Heart left ventricle (tissue), 16 donors: Measurements from ENCODE around the gene GRAMD1B. TPM values are rescaled to one million over a fixed set of nuclear protein-coding genes. Genes with fewer than 3 reads are reported as not detected.
"Not testable (repeated sequence)": the region's sequence is repeated elsewhere in the genome, so short reads cannot be mapped to it uniquely, and the experiment has no call there.

Experiments used
- ATAC-seq, 4 donors: fragments of 200-7000 bp; cut with Tn5 transposase; one replicate each; pipeline ENCODE4 v1.9.1; 2020 to 2022; ENCODE audit warnings: moderate library complexity in 4 of 4, mild to moderate bottlenecking in 3 of 4, moderate number of reproducible peaks in 1 of 4
- DNase-seq, 5 donors: peaks; one replicate each; pipeline ENCODE4 v3.0.0-alpha.2; 2020
- H3K27ac ChIP-seq, 12 donors: fragments of 200-600 bp; sonication (generic) in 4 of 12; one replicate each; pipeline versions ENCODE4 v1.5.0 to v1.8.0; 2016 to 2022; ENCODE audit warnings: mild to moderate bottlenecking in 2 of 12
- H3K27me3 ChIP-seq, 9 donors: fragments of 200-600 bp; sonication (generic) in 2 of 9; one replicate each; pipeline versions ENCODE4 v1.5.1 to v1.8.0; 2016 to 2022; ENCODE audit warnings: mild to moderate bottlenecking in 3 of 9
- H3K36me3 ChIP-seq, 9 donors: fragments of 200-600 bp; sonication (generic) in 2 of 9; one replicate each; pipeline versions ENCODE4 v1.5.0 to v1.8.0; 2018 to 2022; ENCODE audit warnings: mild to moderate bottlenecking in 2 of 9
- H3K4me1 ChIP-seq, 12 donors: fragments of 200-600 bp; sonication (generic) in 4 of 12; one replicate each; pipeline versions ENCODE4 v1.5.0 to v1.8.0; 2016 to 2022; ENCODE audit warnings: mild to moderate bottlenecking in 3 of 12
- H3K4me3 ChIP-seq, 12 donors: fragments of 200-600 bp; sonication (generic) in 4 of 12; one replicate each; pipeline versions ENCODE4 v1.5.0 to v1.8.0; 2017 to 2022; ENCODE audit warnings: mild to moderate bottlenecking in 9 of 12, moderate library complexity in 4 of 12
- H3K9me3 ChIP-seq, 12 donors: fragments of 200-600 bp; sonication (generic) in 4 of 12; one replicate each; pipeline versions ENCODE4 v1.5.0 to v1.8.0; 2016 to 2022; ENCODE audit warnings: mild to moderate bottlenecking in 1 of 12
- POLR2A ChIP-seq, 2 donors: fragments of 450-650 bp; IDR thresholded peaks; one replicate each; pipeline ENCODE4 v1.6.1; 2017; ENCODE audit warnings: antibody characterized with exemption in 2 of 2, mild to moderate bottlenecking in 2 of 2, moderate library complexity in 2 of 2
- WGBS, 4 donors: extraction: QIAGEN DNeasy Blood & Tissue Kit in 2 of 4; methylation state at CpG; one replicate each; pipeline versions ENCODE4 v1.1.5 to v1.1.7; 2013 to 2018; 5-methylcytosine and 5-hydroxymethylcytosine counted together
- intact Hi-C, 10 donors: fragments of 100-400 bp; cut with DNase I; formaldehyde crosslinking; loops; one replicate each; pipeline versions ENCODE4 v1.11.1 to v1.14.2; 2022
- polyA plus RNA-seq, 2 donors: library from polyadenylated mRNA; stranded (reverse); fragments of 200-250 nt; gene quantifications; one replicate each; pipeline ENCODE4 v1.2.3, GENCODE V29; 2013
- total RNA-seq, 9 donors: library from RNA; depleted of rRNA in 2 of 9; stranded (reverse); fragments of >200 nt in 2 of 9; fragmentation: NEBNext Ultra II Directional in 3 of 9; extraction: Animal tissue kit (Norgen Biotek cat#: 25700) in 3 of 9; gene quantifications; one replicate each; pipeline versions ENCODE4 v1.1.0 to v1.2.4, GENCODE V29; 2016 to 2023
- TF ChIP-seq, protein P1 (sequence below), 12 donors: fragments of 200-600 bp; sonication (generic) in 4 of 12; IDR thresholded peaks; one replicate each; pipeline versions ENCODE4 v1.5.0 to v1.8.0; 2018 to 2022; ENCODE audit warnings: antibody characterized with exemption in 12 of 12, mild to moderate bottlenecking in 5 of 12
- donor health status: ischemic (EF 13 %, LVEDD 7.1; RV severe dilation, severe dysfunction).
- donor health status: healthy with polysubstance abuse.
- donor health status: DM: no; HTN: yes; CAD: no.
- donor health status: DM: no; HTN: no; CAD: no.
- donor health status: ischemic (EF 25% LVEDD 6.9; RV normal size, moderate dysfunction).
- donor health status: ischemic (EF 25% LVEDD 5.7; RV mildly dilated, moderate dysfunction).
- donor health status: healthy.
- donor health status: DM: yes; HTN: yes; CAD: no.
- donor health status: ischemic (EF 35%, LVEDD 5.7; RV mildly dilated, moderate dysfunction).
- donor health status: nonischemic (EF 11% LVEDD 7.7; RV severe dilation, severe dysfunction).
- donor health status: DM: yes; HTN: yes; CAD: no.
- donor health status: PGD.
- donor health status: ischemic (EF 29% LVEDD 5.4; RV normal size, mild dysfunction).
- donor health status: nonischemic (EF 23%, LVEDD 6.1; RV moderate dilation, normal function).

Gene GRAMD1B
- total and polyA plus RNA-seq, 11 donors: 8.6 to 42.5 (median 23.0) TPM

- WGBS, 4 donors: 50 to 75% (median 72%) methylated on average over 1 of the region's 1 CpG
These were observed 137.4 kb downstream of the GRAMD1B start for GRCh38 chr11:123567466-123567865.

GRCh38 chr11:123568367-123568870 lies 138.3 kb downstream of the GRAMD1B start:
- intact Hi-C loops: loop anchor here in 1 of 10 donors (10.0 kb wide), 1 partner anchor 264 kb away; no protein-coding TSS in a partner anchor
- Histone ChIP-seq H3K9me3 (no peaks in the 10 kb centered on the region), H3K36me3 (no peaks in the 10 kb centered on the region), H3K4me1 (peaks cover 0 to 20% (median 0%) of the 10 kb centered on the region in 12 donors), H3K27me3 (no peaks in the 10 kb centered on the region), H3K27ac (no peak overlapping the region), H3K4me3 (no peak overlapping the region)
- TF ChIP-seq, protein P1, sequence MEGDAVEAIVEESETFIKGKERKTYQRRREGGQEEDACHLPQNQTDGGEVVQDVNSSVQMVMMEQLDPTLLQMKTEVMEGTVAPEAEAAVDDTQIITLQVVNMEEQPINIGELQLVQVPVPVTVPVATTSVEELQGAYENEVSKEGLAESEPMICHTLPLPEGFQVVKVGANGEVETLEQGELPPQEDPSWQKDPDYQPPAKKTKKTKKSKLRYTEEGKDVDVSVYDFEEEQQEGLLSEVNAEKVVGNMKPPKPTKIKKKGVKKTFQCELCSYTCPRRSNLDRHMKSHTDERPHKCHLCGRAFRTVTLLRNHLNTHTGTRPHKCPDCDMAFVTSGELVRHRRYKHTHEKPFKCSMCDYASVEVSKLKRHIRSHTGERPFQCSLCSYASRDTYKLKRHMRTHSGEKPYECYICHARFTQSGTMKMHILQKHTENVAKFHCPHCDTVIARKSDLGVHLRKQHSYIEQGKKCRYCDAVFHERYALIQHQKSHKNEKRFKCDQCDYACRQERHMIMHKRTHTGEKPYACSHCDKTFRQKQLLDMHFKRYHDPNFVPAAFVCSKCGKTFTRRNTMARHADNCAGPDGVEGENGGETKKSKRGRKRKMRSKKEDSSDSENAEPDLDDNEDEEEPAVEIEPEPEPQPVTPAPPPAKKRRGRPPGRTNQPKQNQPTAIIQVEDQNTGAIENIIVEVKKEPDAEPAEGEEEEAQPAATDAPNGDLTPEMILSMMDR (IDR thresholded peaks at IDR 0.05): no peak
- TF ChIP-seq POLR2A (IDR thresholded peaks at IDR 0.05): no peak
- no peak for ATAC-seq
- 71 to 83% (median 76%) methylated on average over 7 of the region's 7 CpGs for WGBS, 4 donors
- no peak for DNase-seq

More at GRCh38 chr11:123567466-123567865, 137.4 kb downstream of the GRAMD1B start:
- H3K36me3 ChIP-seq: no peaks in the 10 kb centered on the region
- no peaks in the 10 kb centered on the region for H3K9me3 ChIP-seq
- no peaks in the 10 kb centered on the region for H3K27me3 ChIP-seq
- DNase-seq (no peak), ATAC-seq (no peak)
- H3K4me3 ChIP-seq: no peak overlapping the region
- no peak overlapping the region for H3K27ac ChIP-seq
- H3K4me1 ChIP-seq: peaks cover 0 to 30% (median 1%) of the 10 kb centered on the region in 12 donors
- TF ChIP-seq POLR2A (IDR thresholded peaks at IDR 0.05): no peak
- TF ChIP-seq, protein P1 (IDR thresholded peaks at IDR 0.05): no peak
- intact Hi-C loops: loop anchor here in 1 of 10 donors (10.0 kb wide), 1 partner anchor 263 kb away; no protein-coding TSS in a partner anchor

GRCh38 chr11:123569393-123569792 lies 139.3 kb downstream of the GRAMD1B start:
- Histone ChIP-seq H3K9me3 (no peaks in the 10 kb centered on the region), H3K27me3 (no peaks in the 10 kb centered on the region), H3K4me1 (peaks cover 0 to 17% (median 0%) of the 10 kb centered on the region in 12 donors), H3K36me3 (no peaks in the 10 kb centered on the region), H3K4me3 (no peak overlapping the region), H3K27ac (no peak overlapping the region)
- 90 to 95% (median 93%) methylated on average over 5 of the region's 5 CpGs for WGBS, 4 donors
- no peak for TF ChIP-seq POLR2A (IDR thresholded peaks at IDR 0.05)
- TF ChIP-seq, protein P1 (IDR thresholded peaks at IDR 0.05): no peak
- no peak for ATAC-seq
- DNase-seq: no peak
- intact Hi-C loops: loop anchor here in 1 of 10 donors (10.0 kb wide), 1 partner anchor 265 kb away; no protein-coding TSS in a partner anchor

DNA sequence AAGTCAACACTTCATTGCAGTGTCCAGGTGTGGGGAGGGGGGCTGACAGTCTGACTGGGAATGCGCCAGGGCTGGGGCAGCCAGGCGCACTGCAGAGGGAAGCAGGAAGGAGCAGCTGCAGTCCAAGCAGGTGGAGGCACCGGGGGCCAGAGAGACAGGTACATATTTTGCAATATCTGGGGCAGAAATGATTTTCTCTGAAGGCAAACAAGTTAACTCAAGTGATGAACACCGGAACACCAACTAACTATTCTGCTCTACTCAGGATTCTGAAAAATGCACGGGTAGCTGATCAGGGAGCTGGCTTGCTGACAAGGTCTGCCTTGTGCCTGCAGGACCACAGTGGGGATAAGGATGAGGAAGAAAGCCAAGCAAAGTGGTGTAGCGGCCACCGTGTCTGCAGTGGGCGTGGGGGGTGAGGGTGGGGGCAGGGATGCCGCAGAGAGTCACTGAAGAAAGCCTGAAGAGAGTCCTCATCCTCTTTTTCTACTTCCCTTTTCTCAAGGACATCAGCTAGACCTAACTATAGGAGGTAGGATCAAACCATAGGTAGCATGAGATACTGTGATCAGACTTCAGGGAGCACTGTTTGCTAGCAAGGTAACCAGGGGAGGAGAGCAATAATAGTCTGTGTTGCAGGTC lies 141.0 kb downstream of the GRAMD1B start:
- Histone ChIP-seq H3K27me3 (no peaks in the 10 kb centered on the region), H3K4me3 (no peak overlapping the region), H3K9me3 (no peaks in the 10 kb centered on the region), H3K27ac (no peak overlapping the region), H3K36me3 (no peaks in the 10 kb centered on the region), H3K4me1 (peaks cover 0 to 17% (median 0%) of the 10 kb centered on the region in 12 donors)
- TF ChIP-seq, protein P1 (IDR thresholded peaks at IDR 0.05): no peak
- TF ChIP-seq POLR2A (IDR thresholded peaks at IDR 0.05): no peak
- no peak for DNase-seq
- ATAC-seq: no peak
- 59 to 77% (median 72%) methylated on average over 9 of the region's 9 CpGs for WGBS, 4 donors
- intact Hi-C loops: no loop called here

DNA sequence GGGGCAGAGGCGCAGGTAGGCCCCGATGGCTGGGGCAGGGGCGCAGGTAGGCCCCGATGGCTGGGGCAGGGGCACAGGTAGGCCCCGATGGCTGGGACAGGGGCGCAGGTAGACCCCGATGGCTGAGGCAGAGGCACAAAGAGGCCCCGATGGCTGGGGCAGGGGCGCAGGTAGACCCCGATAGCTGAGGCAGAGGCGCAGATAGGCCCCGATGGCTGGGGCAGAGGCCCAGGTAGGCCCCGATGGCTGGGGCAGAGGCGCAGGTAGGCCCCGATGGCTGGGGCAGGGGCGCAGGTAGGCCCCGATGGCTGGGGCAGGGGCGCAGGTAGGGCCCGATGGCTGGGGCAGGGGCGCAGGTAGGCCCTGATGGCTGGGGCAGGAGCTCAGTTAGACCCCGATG lies 142.7 kb downstream of the GRAMD1B start:
- DNase-seq, H3K36me3 ChIP-seq, H3K4me3 ChIP-seq, H3K9me3 ChIP-seq, intact Hi-C loops, H3K27ac ChIP-seq, H3K27me3 ChIP-seq, ATAC-seq: not testable (repeated sequence)
- H3K4me1 ChIP-seq: peaks cover 0 to 14% (median 3%) of the 10 kb centered on the region in 12 donors
- 90 to 97% (median 96%) methylated on average over 21 of the region's 21 CpGs for WGBS, 4 donors
